IMR-90 (cell line): ENCODE results near the gene GAREM2.

ENCODE experiments used
- BHLHE40 ChIP-seq: fragments of 150-350 bp; IDR thresholded peaks from 2 replicates; pipeline ENCODE4 v1.6.1; 2016; ENCODE audit warnings: mild to moderate bottlenecking, low read depth, low read length
- CHD1 ChIP-seq: IDR thresholded peaks from 2 replicates; pipeline ENCODE4 v1.6.1; 2012; ENCODE audit warnings: low read depth, low read length, improper control_type of control experiment
- CTCF ChIP-seq: conservative IDR thresholded peaks from 2 replicates; pipeline ENCODE4 v1.5.1; 2012; ENCODE audit warnings: mild to moderate bottlenecking, low read depth, low read length, improper control_type of control experiment
- FOS ChIP-seq: fragments of 150-350 bp; IDR thresholded peaks from 2 replicates; pipeline ENCODE4 v1.6.1; 2016; ENCODE audit warnings: low read depth, low read length
- MAFK ChIP-seq: IDR thresholded peaks from 2 replicates; pipeline ENCODE4 v1.6.1; 2012; ENCODE audit warnings: low read depth, low read length, improper control_type of control experiment
- MXI1 ChIP-seq: IDR thresholded peaks from 2 replicates; pipeline ENCODE4 v1.6.1; 2012; ENCODE audit warnings: low read depth, mild to moderate bottlenecking, low read length, moderate library complexity, borderline replicate concordance
- NFE2L2 ChIP-seq: fragments of 150-350 bp; IDR thresholded peaks from 2 replicates; pipeline ENCODE4 v1.6.1; 2016; ENCODE audit warnings: low read depth, mild to moderate bottlenecking, low read length
- POLR2A ChIP-seq: IDR thresholded peaks from 2 replicates; pipeline ENCODE4 v1.6.1; 2012; ENCODE audit warnings: mild to moderate bottlenecking, low read depth, low read length
- RAD21 ChIP-seq: IDR thresholded peaks from 2 replicates; pipeline ENCODE4 v1.6.1; 2012; ENCODE audit warnings: low read length, improper control_type of control experiment
- RFX5 ChIP-seq: IDR thresholded peaks from 2 replicates; pipeline ENCODE4 v1.8.0; 2012; ENCODE audit warnings: low read depth, mild to moderate bottlenecking, low read length, moderate library complexity
- SMC3 ChIP-seq: fragments of 150-350 bp; IDR thresholded peaks from 2 replicates; pipeline ENCODE4 v1.6.1; 2016; ENCODE audit warnings: low read depth, mild to moderate bottlenecking, antibody characterized with exemption, low read length, moderate library complexity
- TF ChIP-seq, protein P1 (sequence below): fragments of 150-350 bp; IDR thresholded peaks from 2 replicates; pipeline ENCODE4 v1.6.1; 2017; ENCODE audit warnings: mild to moderate bottlenecking, antibody characterized with exemption, low read length, low read depth
- TF ChIP-seq, protein P2 (sequence below): fragments of 150-350 bp; IDR thresholded peaks from 2 replicates; pipeline ENCODE4 v1.6.1; 2016; ENCODE audit warnings: low read depth, mild to moderate bottlenecking, low read length, moderate library complexity, borderline replicate concordance

GRCh38 chr2:26169226-26169625 is 3.7 kb upstream of the GAREM2 start:
- TF ChIP-seq CTCF (no peak), POLR2A (no peak), MXI1 (no peak), FOS (no peak), SMC3 (no peak), RAD21 (no peak), MAFK (no peak), RFX5 (no peak), CHD1 (no peak), BHLHE40 (no peak), NFE2L2 (no peak)
- TF ChIP-seq, protein P1, sequence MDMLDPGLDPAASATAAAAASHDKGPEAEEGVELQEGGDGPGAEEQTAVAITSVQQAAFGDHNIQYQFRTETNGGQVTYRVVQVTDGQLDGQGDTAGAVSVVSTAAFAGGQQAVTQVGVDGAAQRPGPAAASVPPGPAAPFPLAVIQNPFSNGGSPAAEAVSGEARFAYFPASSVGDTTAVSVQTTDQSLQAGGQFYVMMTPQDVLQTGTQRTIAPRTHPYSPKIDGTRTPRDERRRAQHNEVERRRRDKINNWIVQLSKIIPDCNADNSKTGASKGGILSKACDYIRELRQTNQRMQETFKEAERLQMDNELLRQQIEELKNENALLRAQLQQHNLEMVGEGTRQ, result no peak
- TF ChIP-seq, protein P2, sequence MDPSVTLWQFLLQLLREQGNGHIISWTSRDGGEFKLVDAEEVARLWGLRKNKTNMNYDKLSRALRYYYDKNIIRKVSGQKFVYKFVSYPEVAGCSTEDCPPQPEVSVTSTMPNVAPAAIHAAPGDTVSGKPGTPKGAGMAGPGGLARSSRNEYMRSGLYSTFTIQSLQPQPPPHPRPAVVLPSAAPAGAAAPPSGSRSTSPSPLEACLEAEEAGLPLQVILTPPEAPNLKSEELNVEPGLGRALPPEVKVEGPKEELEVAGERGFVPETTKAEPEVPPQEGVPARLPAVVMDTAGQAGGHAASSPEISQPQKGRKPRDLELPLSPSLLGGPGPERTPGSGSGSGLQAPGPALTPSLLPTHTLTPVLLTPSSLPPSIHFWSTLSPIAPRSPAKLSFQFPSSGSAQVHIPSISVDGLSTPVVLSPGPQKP, result no peak
